ENCODE data around the gene NEO1.

NEO1 gene

DNA sequence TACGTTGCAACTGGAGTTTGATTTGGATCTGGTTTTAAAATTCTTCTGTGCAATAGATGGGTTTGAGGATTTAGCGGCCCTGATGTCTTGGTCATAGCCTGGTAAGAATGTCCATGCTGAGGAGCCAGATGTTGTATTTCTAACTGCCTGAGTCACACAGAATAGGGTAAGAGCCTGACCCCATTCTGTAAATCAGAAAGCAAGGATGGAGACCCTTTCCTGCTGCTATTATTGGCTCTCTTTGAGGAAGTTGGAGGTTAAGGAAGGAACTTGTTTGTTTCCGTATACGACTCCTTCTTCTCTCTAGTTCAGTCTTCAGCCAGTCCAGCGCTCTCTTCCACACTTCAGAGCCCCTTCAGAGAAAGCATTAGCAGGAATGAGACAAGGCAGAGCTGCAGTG lies 251.4 kb downstream of the NEO1 start:
- no peak overlapping the region for H3K4me2 ChIP-seq (ENCODE audit: insufficient read depth, low read length)
- no peak overlapping the region for H3K4me3 ChIP-seq (ENCODE audit: low read depth in 1 of 2, low read length in 2 of 2)
- no peaks in the 10 kb centered on the region for H3K9me3 ChIP-seq (ENCODE audit: insufficient read depth, low read length, severe bottlenecking)
- no peaks in the 10 kb centered on the region for H3K4me1 ChIP-seq (ENCODE audit: insufficient read depth, low read length)
- DNase-seq (no peak), ATAC-seq (ENCODE audit: insufficient read depth, low read depth) (no peak)
- H3K36me3 ChIP-seq (ENCODE audit: insufficient read depth, low read length): no peaks in the 10 kb centered on the region; the same call in 1 of the 2 replicates
- no peak overlapping the region for H3K9ac ChIP-seq (ENCODE audit: low read depth, low read length)
- H3K79me2 ChIP-seq (ENCODE audit: insufficient read depth, low read length): no peaks in the 10 kb centered on the region
- H4K20me1 ChIP-seq (ENCODE audit: insufficient read depth, low read length): no peaks in the 10 kb centered on the region
- TF ChIP-seq EZH2 (IDR thresholded peaks at IDR 0.05; ENCODE audit: borderline replicate concordance, low read depth, low read length, severe bottlenecking): no peak
- TF ChIP-seq, protein P1, sequence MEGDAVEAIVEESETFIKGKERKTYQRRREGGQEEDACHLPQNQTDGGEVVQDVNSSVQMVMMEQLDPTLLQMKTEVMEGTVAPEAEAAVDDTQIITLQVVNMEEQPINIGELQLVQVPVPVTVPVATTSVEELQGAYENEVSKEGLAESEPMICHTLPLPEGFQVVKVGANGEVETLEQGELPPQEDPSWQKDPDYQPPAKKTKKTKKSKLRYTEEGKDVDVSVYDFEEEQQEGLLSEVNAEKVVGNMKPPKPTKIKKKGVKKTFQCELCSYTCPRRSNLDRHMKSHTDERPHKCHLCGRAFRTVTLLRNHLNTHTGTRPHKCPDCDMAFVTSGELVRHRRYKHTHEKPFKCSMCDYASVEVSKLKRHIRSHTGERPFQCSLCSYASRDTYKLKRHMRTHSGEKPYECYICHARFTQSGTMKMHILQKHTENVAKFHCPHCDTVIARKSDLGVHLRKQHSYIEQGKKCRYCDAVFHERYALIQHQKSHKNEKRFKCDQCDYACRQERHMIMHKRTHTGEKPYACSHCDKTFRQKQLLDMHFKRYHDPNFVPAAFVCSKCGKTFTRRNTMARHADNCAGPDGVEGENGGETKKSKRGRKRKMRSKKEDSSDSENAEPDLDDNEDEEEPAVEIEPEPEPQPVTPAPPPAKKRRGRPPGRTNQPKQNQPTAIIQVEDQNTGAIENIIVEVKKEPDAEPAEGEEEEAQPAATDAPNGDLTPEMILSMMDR (IDR thresholded peaks at IDR 0.05; ENCODE audit: borderline replicate concordance, extremely low read depth, low read length, poor library complexity, severe bottlenecking): no peak
- H3K27me3 ChIP-seq (ENCODE audit: insufficient read depth, low read length, poor library complexity): no peaks in the 10 kb centered on the region
- no peak overlapping the region for H2AFZ ChIP-seq (ENCODE audit: low read depth, low read length)
- H3K27ac ChIP-seq (ENCODE audit: low read length): no peak overlapping the region

DNA sequence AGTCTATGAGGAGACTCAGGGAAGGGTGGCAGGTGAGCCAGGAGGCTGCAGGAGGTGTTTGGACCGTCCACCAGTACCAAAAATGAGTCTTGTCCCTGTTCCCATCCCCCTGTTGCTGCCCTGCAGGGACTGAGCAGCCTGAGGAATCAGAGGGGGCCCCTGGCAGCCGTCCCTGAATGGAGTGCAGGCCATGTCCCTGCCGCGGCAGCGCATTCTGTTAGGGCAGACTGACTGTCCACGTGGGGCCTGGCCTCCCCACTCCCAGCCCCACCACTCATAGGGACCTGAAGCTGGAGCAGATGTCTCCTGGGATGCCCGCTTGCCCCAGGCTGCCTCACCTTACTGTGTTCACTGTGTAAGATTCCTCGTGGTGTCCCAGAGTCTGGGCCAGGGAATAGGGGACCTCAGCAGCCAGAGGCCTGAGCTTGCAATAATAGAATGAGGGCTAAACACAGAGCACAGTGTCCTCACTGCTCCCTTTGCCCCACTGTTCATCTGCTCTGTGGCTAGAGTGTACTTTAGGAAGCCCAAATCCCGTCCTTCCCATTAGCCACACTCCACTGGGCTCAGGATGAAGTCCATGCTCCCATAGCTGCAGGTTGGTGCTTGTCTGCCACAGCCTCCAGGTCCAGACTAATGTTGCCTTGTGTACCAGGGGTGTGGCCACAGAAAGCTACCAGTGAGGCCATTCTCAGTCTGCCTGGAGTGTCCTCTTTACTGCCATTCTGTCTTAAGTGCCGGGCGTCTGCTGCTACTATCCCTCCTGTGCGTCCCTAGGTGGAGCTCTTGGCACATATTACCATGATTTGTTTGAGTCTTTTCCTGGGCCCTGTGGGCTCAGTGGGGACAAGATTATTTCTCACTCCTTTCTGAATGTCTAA lies 253.3 kb downstream of the NEO1 start:
- Histone ChIP-seq H3K4me1 (ENCODE audit: insufficient read depth, low read length) (no peaks in the 10 kb centered on the region), H2AFZ (ENCODE audit: low read depth, low read length) (no peak overlapping the region), H4K20me1 (ENCODE audit: insufficient read depth, low read length) (no peaks in the 10 kb centered on the region), H3K36me3 (ENCODE audit: insufficient read depth, low read length) (no peaks in the 10 kb centered on the region; the same call in 1 of the 2 replicates), H3K27ac (ENCODE audit: low read length) (no peak overlapping the region), H3K9ac (ENCODE audit: low read depth, low read length) (no peak overlapping the region), H3K27me3 (ENCODE audit: insufficient read depth, low read length, poor library complexity) (no peaks in the 10 kb centered on the region), H3K9me3 (ENCODE audit: insufficient read depth, low read length, severe bottlenecking) (no peaks in the 10 kb centered on the region), H3K4me3 (ENCODE audit: low read depth in 1 of 2, low read length in 2 of 2) (no peak overlapping the region), H3K4me2 (ENCODE audit: insufficient read depth, low read length) (no peak overlapping the region), H3K79me2 (ENCODE audit: insufficient read depth, low read length) (no peaks in the 10 kb centered on the region)
- ATAC-seq (ENCODE audit: insufficient read depth, low read depth) (peak; percentile 54; the same call in 1 of the 3 replicates), DNase-seq (peak; percentile 21)
- no peak for TF ChIP-seq EZH2 (IDR thresholded peaks at IDR 0.05; ENCODE audit: borderline replicate concordance, low read depth, low read length, severe bottlenecking)
- TF ChIP-seq, protein P1 (IDR thresholded peaks at IDR 0.05; ENCODE audit: borderline replicate concordance, extremely low read depth, low read length, poor library complexity, severe bottlenecking): peak; percentile 64

DNA sequence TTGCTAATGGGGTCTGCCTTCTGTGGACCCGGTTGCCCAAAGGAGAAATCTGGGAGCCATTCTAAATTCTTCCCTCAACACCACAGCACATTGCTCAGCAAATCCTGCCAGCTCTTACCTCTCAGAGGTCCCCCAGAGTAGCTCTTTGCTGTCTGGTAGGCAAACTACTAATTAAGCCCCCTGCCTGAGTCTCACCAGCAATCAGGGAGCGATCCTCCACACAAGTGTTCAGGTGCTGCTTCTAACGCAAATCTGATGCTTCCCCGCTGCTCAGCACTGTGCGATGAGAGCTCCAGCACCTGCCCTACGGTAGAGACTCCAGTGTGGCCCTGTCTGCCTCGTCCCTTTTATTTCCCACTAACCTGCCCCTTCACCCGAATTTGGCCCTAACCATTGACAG lies 256.0 kb downstream of the NEO1 start:
- TF ChIP-seq, protein P1 (IDR thresholded peaks at IDR 0.05; ENCODE audit: borderline replicate concordance, extremely low read depth, low read length, poor library complexity, severe bottlenecking): no peak
- TF ChIP-seq EZH2 (IDR thresholded peaks at IDR 0.05; ENCODE audit: borderline replicate concordance, low read depth, low read length, severe bottlenecking): no peak
- no peak for ATAC-seq (ENCODE audit: insufficient read depth, low read depth)
- no peak overlapping the region for H3K9ac ChIP-seq (ENCODE audit: low read depth, low read length)

More for the DNA sequence above, 256.0 kb downstream of the NEO1 start:
- Histone ChIP-seq H3K4me3 (ENCODE audit: low read depth in 1 of 2, low read length in 2 of 2) (no peak overlapping the region), H3K4me2 (ENCODE audit: insufficient read depth, low read length) (no peak overlapping the region), H3K27ac (ENCODE audit: low read length) (no peak overlapping the region), H3K4me1 (ENCODE audit: insufficient read depth, low read length) (no peaks in the 10 kb centered on the region), H3K36me3 (ENCODE audit: insufficient read depth, low read length) (no peaks in the 10 kb centered on the region), H3K9me3 (ENCODE audit: insufficient read depth, low read length, severe bottlenecking) (no peaks in the 10 kb centered on the region), H2AFZ (ENCODE audit: low read depth, low read length) (no peak overlapping the region), H4K20me1 (ENCODE audit: insufficient read depth, low read length) (no peaks in the 10 kb centered on the region), H3K79me2 (ENCODE audit: insufficient read depth, low read length) (no peaks in the 10 kb centered on the region), H3K27me3 (ENCODE audit: insufficient read depth, low read length, poor library complexity) (no peaks in the 10 kb centered on the region)
- DNase-seq: no peak
